Measurements from ENCODE around the gene MBD3L4. TPM values are rescaled to one million over a fixed set of nuclear protein-coding genes. Genes with fewer than 3 reads are reported as not detected.

MBD3L4 gene
- total RNA-seq, 2 experiments from 2014 or later = not detected

- TF ChIP-seq EZH2phosphoT487 (IDR thresholded peaks at IDR 0.05; ENCODE audit: borderline replicate concordance, low read depth, low read length) = no peak
- no peak for TF ChIP-seq CTCF (conservative IDR thresholded peaks at IDR 0.05; ENCODE audit: low read length)
- Histone ChIP-seq H2AFZ (ENCODE audit: low read length) (no peak overlapping the region), H3K27ac (ENCODE audit: low read depth, low read length, poor library complexity, severe bottlenecking) (no peak overlapping the region), H3K36me3 (ENCODE audit: insufficient read depth, low read length) (no peaks in the 10 kb centered on the region), H4K20me1 (ENCODE audit: insufficient read depth, low read length) (no peaks in the 10 kb centered on the region), H3K4me1 (ENCODE audit: insufficient read depth, low read length, poor library complexity, severe bottlenecking) (no peaks in the 10 kb centered on the region), H3K9me2 (ENCODE audit: insufficient read depth, low read length) (no peaks in the 10 kb centered on the region), H3K79me2 (ENCODE audit: insufficient read depth, low read depth, low read length) (no peaks in the 10 kb centered on the region), H3K4me2 (ENCODE audit: low read length) (no peak overlapping the region), H3K9me3 (ENCODE audit: low read length) (no peaks in the 10 kb centered on the region), H3K4me3 (ENCODE audit: low read depth, low read length, poor library complexity, severe bottlenecking) (no peak overlapping the region)
- BruUV-seq (replicated peaks) = no TSS peak
- ChIA-PET CTCF (ENCODE audit: unreplicated experiment) (no interaction called here), POLR2A (no interaction called here)
- peak; percentile 10 for DNase-seq (ENCODE audit: low spot score)
- intact Hi-C loops (cut with micrococcal nuclease; ENCODE audit: unreplicated experiment) = no loop called here
These were observed 32.1 kb downstream of the MBD3L4 start for GRCh38 chr19:7007859-7008258.

- TF ChIP-seq EZH2phosphoT487 (IDR thresholded peaks at IDR 0.05; ENCODE audit: borderline replicate concordance, low read depth, low read length) = no peak
- TF ChIP-seq CTCF (conservative IDR thresholded peaks at IDR 0.05; ENCODE audit: low read length) = no peak
- no TSS peak for BruUV-seq (replicated peaks)
- DNase-seq (ENCODE audit: low spot score) = peak; percentile 6
- Histone ChIP-seq H3K79me2 (ENCODE audit: insufficient read depth, low read depth, low read length) (no peaks in the 10 kb centered on the region), H3K4me1 (ENCODE audit: insufficient read depth, low read length, poor library complexity, severe bottlenecking) (no peaks in the 10 kb centered on the region), H2AFZ (ENCODE audit: low read length) (no peak overlapping the region), H3K36me3 (ENCODE audit: insufficient read depth, low read length) (no peaks in the 10 kb centered on the region), H3K9me2 (ENCODE audit: insufficient read depth, low read length) (no peaks in the 10 kb centered on the region), H3K9me3 (ENCODE audit: low read length) (no peaks in the 10 kb centered on the region), H3K4me3 (ENCODE audit: low read depth, low read length, poor library complexity, severe bottlenecking) (no peak overlapping the region), H3K4me2 (ENCODE audit: low read length) (no peak overlapping the region), H4K20me1 (ENCODE audit: insufficient read depth, low read length) (no peaks in the 10 kb centered on the region), H3K27ac (ENCODE audit: low read depth, low read length, poor library complexity, severe bottlenecking) (no peak overlapping the region)
- POLR2A ChIA-PET = no interaction called here
- CTCF ChIA-PET (ENCODE audit: unreplicated experiment) = no interaction called here
- intact Hi-C loops (cut with micrococcal nuclease; ENCODE audit: unreplicated experiment) = no loop called here
These were observed 33.8 kb downstream of the MBD3L4 start for GRCh38 chr19:7006135-7006704.

- POLR2A ChIA-PET = no interaction called here
- intact Hi-C loops (cut with micrococcal nuclease; ENCODE audit: unreplicated experiment) = no loop called here
- Histone ChIP-seq H3K4me1 (ENCODE audit: insufficient read depth, low read length, poor library complexity, severe bottlenecking) (no peaks in the 10 kb centered on the region), H3K79me2 (ENCODE audit: insufficient read depth, low read depth, low read length) (no peaks in the 10 kb centered on the region), H2AFZ (ENCODE audit: low read length) (no peak overlapping the region), H3K36me3 (ENCODE audit: insufficient read depth, low read length) (no peaks in the 10 kb centered on the region), H3K4me3 (ENCODE audit: low read depth, low read length, poor library complexity, severe bottlenecking) (no peak overlapping the region), H3K4me2 (ENCODE audit: low read length) (no peak overlapping the region), H3K27ac (ENCODE audit: low read depth, low read length, poor library complexity, severe bottlenecking) (no peak overlapping the region), H4K20me1 (ENCODE audit: insufficient read depth, low read length) (no peaks in the 10 kb centered on the region), H3K9me2 (ENCODE audit: insufficient read depth, low read length) (no peaks in the 10 kb centered on the region), H3K9me3 (ENCODE audit: low read length) (no peaks in the 10 kb centered on the region)
- CTCF ChIA-PET (ENCODE audit: unreplicated experiment) = no interaction called here
- BruUV-seq (replicated peaks) = no TSS peak
- TF ChIP-seq EZH2phosphoT487 (IDR thresholded peaks at IDR 0.05; ENCODE audit: borderline replicate concordance, low read depth, low read length) (no peak), CTCF (conservative IDR thresholded peaks at IDR 0.05; ENCODE audit: low read length) (no peak)
- DNase-seq (ENCODE audit: low spot score) = no peak
These were observed 35.6 kb downstream of the MBD3L4 start for GRCh38 chr19:7004313-7004931.

Data from OCI-LY7 (cell line).